Body of pancreas (tissue), 4 donors: Measurements from ENCODE around the gene ZNF142.
"Not testable (repeated sequence)": the region's sequence is repeated elsewhere in the genome, so short reads cannot be mapped to it uniquely, and the experiment has no call there.

Experiments used
- CTCF ChIP-seq, 7 experiments: fragments of 450-650 bp in 4 of 7; fragments of 200-600 bp in 3 of 7; sonication (generic) in 3 of 7; IDR thresholded peaks; one replicate each; pipeline ENCODE4 v1.5.1; 2016 to 2019; ENCODE audit warnings: antibody characterized with exemption in 7 of 7
- POLR2A ChIP-seq, 3 donors: fragments of 450-650 bp; IDR thresholded peaks; one replicate each; pipeline ENCODE4 v1.6.1; 2016; ENCODE audit warnings: antibody characterized with exemption in 3 of 3, mild to moderate bottlenecking in 2 of 3

- peak; percentile 40 to 85 (median 75) for TF ChIP-seq CTCF (IDR thresholded peaks at IDR 0.05)
- not testable (repeated sequence) for TF ChIP-seq POLR2A (IDR thresholded peaks at IDR 0.05)
Observed at GRCh38 chr2:218687400-218688060, 28.1 kb upstream of the ZNF142 start.
